ENCODE results near the gene LPAR5.

Gene LPAR5

DNA sequence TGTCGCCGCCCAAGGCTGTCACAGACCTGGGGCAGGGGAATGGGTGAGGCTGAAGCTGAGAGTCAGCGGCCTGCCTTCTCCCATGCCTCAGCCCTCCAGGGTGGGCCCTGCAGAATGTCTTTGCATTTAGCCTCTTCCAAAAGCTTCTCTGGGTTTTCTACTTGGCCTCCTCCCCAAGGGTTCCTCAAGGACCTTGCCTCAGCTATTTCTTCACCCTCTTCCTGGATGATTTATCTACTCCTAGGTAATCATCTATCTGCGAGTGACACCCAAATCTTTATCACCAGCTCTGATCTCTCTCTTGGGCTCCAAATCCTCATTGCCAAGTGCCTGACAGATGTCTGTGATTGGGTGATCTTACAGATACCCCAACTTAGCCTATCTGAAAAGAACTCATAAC is 4.7 kb upstream of the LPAR5 start:
- TF ChIP-seq FOXP2 (optimal IDR thresholded peaks at IDR 0.05; ENCODE audit: borderline replicate concordance, extremely low read depth, extremely low read length, insufficient read depth) (no peak), POLR2AphosphoS5 (IDR thresholded peaks at IDR 0.05; ENCODE audit: low read depth, low read length) (no peak), SIN3A (IDR thresholded peaks at IDR 0.05; ENCODE audit: borderline replicate concordance, insufficient read depth, low read length) (no peak), TAF1 (IDR thresholded peaks at IDR 0.05; ENCODE audit: borderline replicate concordance, insufficient read depth, low read length) (no peak)
- TF ChIP-seq, protein P1, sequence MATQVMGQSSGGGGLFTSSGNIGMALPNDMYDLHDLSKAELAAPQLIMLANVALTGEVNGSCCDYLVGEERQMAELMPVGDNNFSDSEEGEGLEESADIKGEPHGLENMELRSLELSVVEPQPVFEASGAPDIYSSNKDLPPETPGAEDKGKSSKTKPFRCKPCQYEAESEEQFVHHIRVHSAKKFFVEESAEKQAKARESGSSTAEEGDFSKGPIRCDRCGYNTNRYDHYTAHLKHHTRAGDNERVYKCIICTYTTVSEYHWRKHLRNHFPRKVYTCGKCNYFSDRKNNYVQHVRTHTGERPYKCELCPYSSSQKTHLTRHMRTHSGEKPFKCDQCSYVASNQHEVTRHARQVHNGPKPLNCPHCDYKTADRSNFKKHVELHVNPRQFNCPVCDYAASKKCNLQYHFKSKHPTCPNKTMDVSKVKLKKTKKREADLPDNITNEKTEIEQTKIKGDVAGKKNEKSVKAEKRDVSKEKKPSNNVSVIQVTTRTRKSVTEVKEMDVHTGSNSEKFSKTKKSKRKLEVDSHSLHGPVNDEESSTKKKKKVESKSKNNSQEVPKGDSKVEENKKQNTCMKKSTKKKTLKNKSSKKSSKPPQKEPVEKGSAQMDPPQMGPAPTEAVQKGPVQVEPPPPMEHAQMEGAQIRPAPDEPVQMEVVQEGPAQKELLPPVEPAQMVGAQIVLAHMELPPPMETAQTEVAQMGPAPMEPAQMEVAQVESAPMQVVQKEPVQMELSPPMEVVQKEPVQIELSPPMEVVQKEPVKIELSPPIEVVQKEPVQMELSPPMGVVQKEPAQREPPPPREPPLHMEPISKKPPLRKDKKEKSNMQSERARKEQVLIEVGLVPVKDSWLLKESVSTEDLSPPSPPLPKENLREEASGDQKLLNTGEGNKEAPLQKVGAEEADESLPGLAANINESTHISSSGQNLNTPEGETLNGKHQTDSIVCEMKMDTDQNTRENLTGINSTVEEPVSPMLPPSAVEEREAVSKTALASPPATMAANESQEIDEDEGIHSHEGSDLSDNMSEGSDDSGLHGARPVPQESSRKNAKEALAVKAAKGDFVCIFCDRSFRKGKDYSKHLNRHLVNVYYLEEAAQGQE (IDR thresholded peaks at IDR 0.05; ENCODE audit: insufficient read depth in 1 of 2, low read depth in 2 of 2, low read length in 2 of 2) = no peak

DNA sequence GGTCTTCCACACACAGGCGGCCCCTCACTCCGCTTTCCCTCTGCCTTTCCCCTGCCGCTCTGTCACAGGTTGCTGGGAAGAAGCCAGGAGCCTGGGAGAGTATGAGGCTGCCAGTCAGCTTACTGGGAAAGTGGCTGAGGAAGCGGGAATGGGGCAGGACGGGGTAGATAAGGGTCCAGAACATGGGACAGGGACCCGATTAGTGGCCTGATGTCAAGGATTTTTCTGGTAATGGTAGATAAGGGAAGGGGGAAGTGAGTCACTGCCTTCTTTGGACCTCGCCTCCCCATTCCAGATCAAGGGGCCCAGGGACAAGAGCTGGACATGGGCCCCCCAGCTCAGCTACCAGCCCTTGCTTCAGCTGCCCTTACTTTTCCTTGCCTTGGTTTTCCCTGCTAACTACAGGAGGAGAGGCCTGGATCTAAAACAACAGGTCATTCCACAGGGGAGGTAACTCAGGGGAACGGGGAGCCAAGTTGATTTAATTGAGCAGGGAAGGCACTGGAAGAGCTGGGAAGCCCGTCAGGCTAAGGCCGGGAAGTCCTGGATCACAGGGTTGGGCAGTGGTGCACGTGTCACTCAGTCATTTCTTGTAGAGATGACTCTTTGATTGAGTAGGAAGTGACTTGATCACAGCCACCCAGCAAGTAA is 3.5 kb upstream of the LPAR5 start:
- TF ChIP-seq POLR2AphosphoS5 (IDR thresholded peaks at IDR 0.05; ENCODE audit: low read depth, low read length) (no peak), FOXP2 (optimal IDR thresholded peaks at IDR 0.05; ENCODE audit: borderline replicate concordance, extremely low read depth, extremely low read length, insufficient read depth) (no peak), TAF1 (IDR thresholded peaks at IDR 0.05; ENCODE audit: borderline replicate concordance, insufficient read depth, low read length) (no peak), SIN3A (IDR thresholded peaks at IDR 0.05; ENCODE audit: borderline replicate concordance, insufficient read depth, low read length) (no peak)
- TF ChIP-seq, protein P1 (IDR thresholded peaks at IDR 0.05; ENCODE audit: insufficient read depth in 1 of 2, low read depth in 2 of 2, low read length in 2 of 2) = no peak

- TF ChIP-seq POLR2AphosphoS5 (IDR thresholded peaks at IDR 0.05; ENCODE audit: low read depth, low read length) (no peak), SIN3A (IDR thresholded peaks at IDR 0.05; ENCODE audit: borderline replicate concordance, insufficient read depth, low read length) (no peak), TAF1 (IDR thresholded peaks at IDR 0.05; ENCODE audit: borderline replicate concordance, insufficient read depth, low read length) (no peak), FOXP2 (optimal IDR thresholded peaks at IDR 0.05; ENCODE audit: borderline replicate concordance, extremely low read depth, extremely low read length, insufficient read depth) (no peak)
- TF ChIP-seq, protein P1 (IDR thresholded peaks at IDR 0.05; ENCODE audit: insufficient read depth in 1 of 2, low read depth in 2 of 2, low read length in 2 of 2) = no peak
Measured at GRCh38 chr12:6638305-6638704, 2.5 kb upstream of the LPAR5 start.

GRCh38 chr12:6635375-6635855 is 344 bp downstream of the LPAR5 start:
- TF ChIP-seq POLR2AphosphoS5 (IDR thresholded peaks at IDR 0.05; ENCODE audit: low read depth, low read length) (no peak), FOXP2 (optimal IDR thresholded peaks at IDR 0.05; ENCODE audit: borderline replicate concordance, extremely low read depth, extremely low read length, insufficient read depth) (no peak), SIN3A (IDR thresholded peaks at IDR 0.05; ENCODE audit: borderline replicate concordance, insufficient read depth, low read length) (no peak), TAF1 (IDR thresholded peaks at IDR 0.05; ENCODE audit: borderline replicate concordance, insufficient read depth, low read length) (no peak)
- TF ChIP-seq, protein P1 (IDR thresholded peaks at IDR 0.05; ENCODE audit: insufficient read depth in 1 of 2, low read depth in 2 of 2, low read length in 2 of 2) = no peak

All from PFSK-1 (cell line).